ENCODE measurements around the gene KCNK2. TPM values are rescaled to one million over a fixed set of nuclear protein-coding genes. Genes with fewer than 3 reads are reported as not detected.

Gene KCNK2
- total RNA-seq, 1 donor, result 0.10 TPM

DNA sequence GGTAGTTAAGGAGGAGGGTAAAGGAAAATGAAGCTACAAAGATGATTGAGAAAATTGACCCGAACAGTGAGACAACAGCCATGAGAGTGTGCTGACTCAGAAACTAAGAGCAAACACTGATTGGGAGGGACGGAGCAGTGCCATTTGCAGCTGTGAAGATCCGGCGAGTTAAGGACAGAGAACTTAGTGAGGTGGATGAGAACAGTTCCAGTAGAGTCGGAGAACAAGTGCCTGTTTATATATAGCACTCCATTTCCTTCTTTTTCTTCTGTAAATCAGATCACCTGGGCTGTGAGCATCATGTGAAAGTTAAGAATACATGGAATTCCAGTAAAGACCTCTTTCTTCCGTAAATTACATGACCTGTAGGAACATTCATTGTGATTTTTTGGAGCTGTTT lies 145.7 kb downstream of the KCNK2 start:
- Histone ChIP-seq H3K4me3 (ENCODE audit: low read length) (no peak overlapping the region), H3K27me3 (ENCODE audit: insufficient read depth, low read length) (no peaks in the 10 kb centered on the region), H3K4me1 (ENCODE audit: insufficient read depth, low read length) (no peaks in the 10 kb centered on the region), H3K9me3 (ENCODE audit: low read depth, low read length) (no peaks in the 10 kb centered on the region)

DNA sequence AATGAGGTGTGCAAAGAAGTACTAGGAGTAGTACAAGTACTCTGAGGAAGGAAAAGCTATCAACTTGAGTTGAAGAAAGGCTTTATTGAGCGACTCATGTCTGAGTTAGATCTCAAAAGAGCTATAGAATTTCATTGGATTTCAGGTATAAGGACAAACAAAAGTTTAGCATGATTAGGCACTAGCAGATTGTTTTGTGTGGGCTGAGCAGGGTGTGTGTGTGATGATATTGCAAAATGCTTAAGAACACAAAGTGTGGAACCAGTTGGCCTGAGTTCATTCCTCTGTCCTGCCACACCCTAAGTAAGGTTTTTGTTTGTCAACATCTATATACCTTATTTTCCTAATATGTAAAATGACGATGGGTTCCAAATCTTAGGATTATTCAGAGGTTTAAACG lies 158.9 kb downstream of the KCNK2 start:
- Histone ChIP-seq H3K27me3 (ENCODE audit: insufficient read depth, low read length) (no peaks in the 10 kb centered on the region), H3K4me1 (ENCODE audit: insufficient read depth, low read length) (no peaks in the 10 kb centered on the region), H3K4me3 (ENCODE audit: low read length) (no peak overlapping the region), H3K9me3 (ENCODE audit: low read depth, low read length) (no peaks in the 10 kb centered on the region)

DNA sequence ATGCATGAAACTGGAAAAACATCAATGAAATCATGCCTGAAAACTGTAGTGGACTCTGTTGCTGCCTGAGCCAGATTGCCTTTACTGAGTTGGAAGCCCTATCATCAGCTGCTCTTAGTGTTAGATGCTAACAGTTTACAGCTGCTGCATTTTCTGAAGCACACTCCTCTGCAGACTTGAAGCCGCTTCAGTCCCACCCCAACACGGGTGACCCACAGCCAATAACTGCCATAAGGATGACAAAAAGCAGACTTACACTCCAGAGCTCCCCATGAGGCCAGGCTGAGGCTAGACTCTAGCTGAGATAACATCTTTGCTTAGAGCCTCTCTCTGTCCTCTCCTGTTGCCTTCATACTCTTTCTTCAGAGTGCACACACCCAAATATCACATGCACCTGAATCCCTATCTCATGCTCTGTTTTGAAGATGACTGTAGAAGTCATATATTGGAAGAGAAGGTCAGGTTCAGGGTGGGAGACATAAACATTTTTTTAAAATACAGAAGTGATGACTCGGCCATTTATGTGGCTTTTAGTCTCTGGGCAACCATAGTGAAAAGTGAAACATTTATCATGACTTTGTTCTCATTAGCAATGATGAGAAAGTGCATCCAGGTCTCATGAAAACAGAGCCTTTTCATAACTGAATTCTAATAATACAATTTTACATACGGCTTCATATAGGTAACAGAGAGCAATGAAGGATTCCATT lies 161.0 kb downstream of the KCNK2 start:
- Histone ChIP-seq H3K9me3 (ENCODE audit: low read depth, low read length) (no peaks in the 10 kb centered on the region), H3K4me3 (ENCODE audit: low read length) (no peak overlapping the region), H3K27me3 (ENCODE audit: insufficient read depth, low read length) (no peaks in the 10 kb centered on the region), H3K4me1 (ENCODE audit: insufficient read depth, low read length) (no peaks in the 10 kb centered on the region)

DNA sequence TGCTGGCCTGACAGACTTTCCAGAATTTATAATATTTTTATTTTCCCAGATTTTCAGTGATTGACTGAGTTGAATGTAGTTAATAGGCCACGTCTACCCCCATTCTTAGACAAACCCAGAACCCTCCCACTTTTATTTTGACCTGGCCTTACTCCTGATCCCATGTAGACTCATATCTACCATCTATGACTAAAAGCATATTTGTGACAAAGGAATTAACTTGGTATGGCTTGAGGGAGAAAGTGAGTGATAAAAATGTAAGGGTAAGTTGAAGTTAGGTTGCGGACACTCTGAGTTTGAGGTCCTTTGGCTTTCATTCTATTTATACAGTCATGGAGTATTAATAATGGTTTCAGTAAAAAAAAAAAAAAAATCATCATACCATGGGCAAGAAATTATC lies 168.4 kb downstream of the KCNK2 start:
- Histone ChIP-seq H3K27me3 (ENCODE audit: insufficient read depth, low read length) (no peaks in the 10 kb centered on the region), H3K4me1 (ENCODE audit: insufficient read depth, low read length) (no peaks in the 10 kb centered on the region), H3K9me3 (ENCODE audit: low read depth, low read length) (no peaks in the 10 kb centered on the region), H3K4me3 (ENCODE audit: low read length) (no peak overlapping the region)

DNA sequence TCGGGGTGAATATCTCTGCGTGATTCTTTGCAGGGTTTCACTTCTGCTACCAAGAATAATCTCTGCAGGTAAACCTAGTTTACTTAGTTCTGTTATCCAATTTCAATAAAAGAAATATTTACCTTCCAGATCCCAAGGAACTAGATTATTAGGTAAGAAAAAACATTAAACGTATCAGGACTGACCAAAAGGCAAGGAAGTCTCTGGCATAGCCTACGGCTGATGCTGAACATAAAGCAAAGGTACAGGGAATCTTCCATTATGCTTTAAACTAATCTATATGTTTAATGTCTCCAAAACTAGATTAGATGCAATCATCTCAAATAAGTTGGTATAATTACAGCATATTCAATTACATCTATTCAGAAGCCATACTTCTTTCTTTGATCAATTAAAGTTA lies 168.9 kb downstream of the KCNK2 start:
- no peaks in the 10 kb centered on the region for H3K4me1 ChIP-seq (ENCODE audit: insufficient read depth, low read length)
- no peak overlapping the region for H3K4me3 ChIP-seq (ENCODE audit: low read length)
- no peaks in the 10 kb centered on the region for H3K27me3 ChIP-seq (ENCODE audit: insufficient read depth, low read length)
- no peaks in the 10 kb centered on the region for H3K9me3 ChIP-seq (ENCODE audit: low read depth, low read length)

DNA sequence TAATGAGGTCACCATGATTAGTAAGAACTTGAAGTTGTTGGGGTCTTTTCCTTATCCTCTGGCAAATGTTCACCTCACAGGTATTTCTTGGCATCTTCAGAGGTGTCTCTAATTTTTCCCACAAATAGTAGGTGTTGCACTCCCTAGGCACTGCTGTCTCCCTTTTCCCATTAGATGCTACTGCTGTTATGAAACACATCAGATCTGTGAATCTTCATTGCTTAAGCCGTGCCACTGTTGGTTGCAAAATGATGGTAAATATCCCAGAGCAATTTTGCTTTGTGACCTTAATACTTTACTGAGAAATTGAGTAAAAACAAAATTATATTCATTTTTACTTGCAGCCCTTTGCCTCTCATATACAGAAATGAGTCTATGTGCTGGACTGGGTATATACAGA lies 169.6 kb downstream of the KCNK2 start:
- no peaks in the 10 kb centered on the region for H3K4me1 ChIP-seq (ENCODE audit: insufficient read depth, low read length)
- no peak overlapping the region for H3K4me3 ChIP-seq (ENCODE audit: low read length)
- no peaks in the 10 kb centered on the region for H3K27me3 ChIP-seq (ENCODE audit: insufficient read depth, low read length)
- H3K9me3 ChIP-seq (ENCODE audit: low read depth, low read length), result no peaks in the 10 kb centered on the region

DNA sequence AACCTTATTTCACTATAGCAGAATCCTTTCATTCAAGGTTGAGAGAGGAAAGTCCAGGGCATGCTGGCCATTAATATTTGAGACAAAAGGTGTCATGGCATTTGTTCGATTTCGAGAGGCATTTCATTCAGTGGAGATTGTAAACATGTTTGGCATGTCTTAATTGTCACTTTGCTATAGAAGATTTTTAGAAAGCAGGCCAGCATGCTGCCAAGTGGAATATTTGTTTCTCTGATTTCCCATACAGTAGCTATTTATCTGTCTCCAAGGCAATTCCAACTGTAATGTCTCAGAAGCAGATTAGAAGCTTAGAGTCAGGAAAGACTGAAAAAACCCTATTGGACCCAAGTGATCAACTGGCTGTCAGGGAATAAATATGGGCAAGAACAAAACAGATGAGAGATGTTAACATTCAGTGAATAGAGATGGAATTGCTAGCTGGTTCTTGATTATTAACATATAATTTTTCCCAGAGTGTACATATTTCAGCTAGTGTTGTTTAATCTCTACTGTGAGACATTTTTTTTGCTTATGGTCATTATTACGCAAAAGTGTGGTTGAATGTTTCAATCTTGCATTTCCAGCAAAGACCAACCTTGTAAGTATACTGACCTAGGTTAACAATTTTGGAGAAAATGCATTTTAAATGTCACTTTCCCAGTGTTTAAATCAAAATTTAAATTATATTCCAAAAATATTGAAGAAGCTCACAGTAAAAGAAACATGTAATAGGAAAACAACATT lies 174.6 kb downstream of the KCNK2 start:
- no peaks in the 10 kb centered on the region for H3K27me3 ChIP-seq (ENCODE audit: insufficient read depth, low read length)
- H3K4me1 ChIP-seq (ENCODE audit: insufficient read depth, low read length), result no peaks in the 10 kb centered on the region
- no peak overlapping the region for H3K4me3 ChIP-seq (ENCODE audit: low read length)
- no peaks in the 10 kb centered on the region for H3K9me3 ChIP-seq (ENCODE audit: low read depth, low read length)

DNA sequence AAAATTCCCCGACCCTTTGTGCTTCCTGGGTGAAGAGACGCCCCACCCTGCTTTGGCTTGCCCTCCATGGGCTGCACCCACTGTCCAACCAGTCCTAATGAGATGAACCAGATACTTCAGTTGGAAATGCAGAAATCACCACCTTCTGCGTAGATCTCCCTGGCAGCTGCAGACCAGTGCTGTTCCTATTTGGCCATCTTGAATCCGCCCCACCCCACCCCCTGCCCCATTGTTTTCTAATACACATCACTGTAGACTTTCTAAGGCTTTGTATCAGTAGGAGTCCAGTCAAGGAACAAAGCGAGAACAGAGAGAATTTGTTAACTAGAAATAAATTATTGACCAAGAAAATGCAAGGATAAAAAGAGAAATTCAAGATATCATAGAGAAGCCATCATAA lies 178.2 kb downstream of the KCNK2 start:
- H3K9me3 ChIP-seq (ENCODE audit: low read depth, low read length), result no peaks in the 10 kb centered on the region
- no peaks in the 10 kb centered on the region for H3K27me3 ChIP-seq (ENCODE audit: insufficient read depth, low read length)
- H3K4me1 ChIP-seq (ENCODE audit: insufficient read depth, low read length), result no peaks in the 10 kb centered on the region
- H3K4me3 ChIP-seq (ENCODE audit: low read length), result no peak overlapping the region

DNA sequence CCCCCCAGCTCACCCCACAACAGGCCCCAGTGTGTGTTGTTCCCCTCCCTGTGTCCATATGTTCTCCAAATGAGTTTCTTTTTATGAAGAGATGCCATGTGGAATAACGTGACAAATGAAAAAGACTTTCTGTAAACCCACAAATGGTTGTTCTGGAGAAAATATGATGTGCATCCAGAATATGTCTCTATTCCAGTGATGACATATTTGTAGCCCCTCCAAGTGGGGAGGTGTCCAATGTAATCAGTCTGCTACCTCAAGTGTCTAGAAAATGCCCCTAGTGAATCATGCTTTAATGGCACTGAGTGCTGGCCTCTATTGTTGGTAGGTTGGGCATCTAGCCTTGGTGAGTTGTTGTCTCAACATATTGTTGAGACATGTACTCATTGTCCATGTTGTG lies 179.6 kb downstream of the KCNK2 start:
- H3K9me3 ChIP-seq (ENCODE audit: low read depth, low read length), result no peaks in the 10 kb centered on the region
- no peaks in the 10 kb centered on the region for H3K4me1 ChIP-seq (ENCODE audit: insufficient read depth, low read length)
- H3K27me3 ChIP-seq (ENCODE audit: insufficient read depth, low read length), result no peaks in the 10 kb centered on the region
- no peak overlapping the region for H3K4me3 ChIP-seq (ENCODE audit: low read length)

DNA sequence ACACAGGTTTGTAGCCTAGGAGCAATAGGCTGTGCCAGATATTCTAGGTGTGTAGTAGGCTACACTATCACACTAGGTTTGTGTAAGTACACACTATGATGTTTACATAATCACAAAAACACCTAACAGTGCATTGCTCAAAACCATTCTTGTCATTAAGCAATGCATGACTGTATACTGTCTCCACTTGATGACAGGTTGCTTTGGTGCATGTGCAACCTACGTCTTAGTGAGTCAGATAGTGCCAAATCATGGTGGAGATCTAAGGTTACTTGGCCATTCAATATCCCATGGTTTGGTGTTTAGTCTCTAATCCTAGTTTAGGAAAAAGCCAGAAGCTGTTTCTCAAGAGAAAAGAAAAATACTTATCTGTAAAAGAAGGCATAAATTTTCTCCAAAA lies 181.1 kb downstream of the KCNK2 start:
- Histone ChIP-seq H3K9me3 (ENCODE audit: low read depth, low read length) (no peaks in the 10 kb centered on the region), H3K4me1 (ENCODE audit: insufficient read depth, low read length) (no peaks in the 10 kb centered on the region), H3K27me3 (ENCODE audit: insufficient read depth, low read length) (no peaks in the 10 kb centered on the region), H3K4me3 (ENCODE audit: low read length) (no peak overlapping the region)

DNA sequence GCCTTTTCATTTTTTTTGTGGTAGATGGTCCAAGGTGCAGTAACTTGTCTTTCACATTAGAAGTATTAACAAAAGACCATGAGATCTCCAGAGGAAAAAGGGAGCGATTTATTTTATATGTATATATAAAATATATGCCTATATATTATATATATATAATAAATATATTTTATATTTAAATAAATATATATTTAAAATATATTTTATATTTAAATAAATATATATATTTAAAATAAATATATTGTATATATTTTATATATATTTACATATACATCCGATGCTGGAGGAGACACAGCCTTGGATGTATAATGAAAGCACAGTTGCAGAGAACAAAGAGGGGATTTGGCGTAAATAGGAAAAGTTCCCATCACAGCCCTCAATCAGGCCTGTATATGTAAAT lies 182.1 kb downstream of the KCNK2 start:
- no peaks in the 10 kb centered on the region for H3K27me3 ChIP-seq (ENCODE audit: insufficient read depth, low read length)

DNA sequence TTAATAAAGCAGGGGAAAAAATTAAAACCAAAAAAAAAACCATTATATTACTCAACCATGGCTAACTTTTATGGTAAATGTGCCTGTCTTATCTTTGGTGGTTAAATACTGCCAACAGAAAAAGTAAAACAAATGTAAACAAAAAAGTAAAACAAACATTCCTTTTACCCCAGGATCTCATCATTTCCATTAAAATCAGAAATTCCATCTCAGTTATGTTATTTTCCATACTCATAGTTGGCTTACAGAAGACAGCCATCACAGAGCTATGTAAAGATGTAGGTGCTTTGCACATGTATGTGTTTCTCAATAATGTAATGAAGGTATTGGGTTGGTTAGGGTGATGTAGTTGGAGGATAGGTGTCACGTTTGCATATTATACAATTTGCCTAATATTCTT lies 185.0 kb downstream of the KCNK2 start:
- Histone ChIP-seq H3K9me3 (ENCODE audit: low read depth, low read length) (no peaks in the 10 kb centered on the region), H3K4me1 (ENCODE audit: insufficient read depth, low read length) (no peaks in the 10 kb centered on the region), H3K4me3 (ENCODE audit: low read length) (no peak overlapping the region), H3K27me3 (ENCODE audit: insufficient read depth, low read length) (no peaks in the 10 kb centered on the region)

More for the DNA sequence above, 182.1 kb downstream of the KCNK2 start:
- no peaks in the 10 kb centered on the region for H3K9me3 ChIP-seq (ENCODE audit: low read depth, low read length)
- no peaks in the 10 kb centered on the region for H3K4me1 ChIP-seq (ENCODE audit: insufficient read depth, low read length)
- H3K4me3 ChIP-seq (ENCODE audit: low read length), result no peak overlapping the region

DNA sequence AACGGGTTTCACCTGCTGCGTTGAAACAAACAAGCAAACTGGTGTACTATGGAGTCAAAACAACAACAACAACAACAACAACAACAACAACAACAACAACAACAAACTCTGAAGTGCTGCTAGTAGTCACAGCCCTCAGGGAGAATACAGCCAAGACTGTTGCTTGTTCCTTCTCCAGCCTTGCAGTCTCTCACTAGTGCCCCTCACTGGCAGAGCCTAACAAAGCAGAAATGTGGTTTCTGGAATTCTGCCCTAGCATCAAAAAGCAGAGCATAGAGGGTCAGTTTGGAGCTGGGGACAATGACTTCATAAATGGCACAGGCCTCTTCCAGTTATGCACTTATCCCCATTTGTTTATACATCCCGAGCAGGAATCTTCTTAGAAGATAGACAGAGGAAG lies 187.4 kb downstream of the KCNK2 start:
- Histone ChIP-seq H3K9me3 (ENCODE audit: low read depth, low read length) (no peaks in the 10 kb centered on the region), H3K4me1 (ENCODE audit: insufficient read depth, low read length) (no peaks in the 10 kb centered on the region), H3K27me3 (ENCODE audit: insufficient read depth, low read length) (no peaks in the 10 kb centered on the region), H3K4me3 (ENCODE audit: low read length) (no peak overlapping the region)

DNA sequence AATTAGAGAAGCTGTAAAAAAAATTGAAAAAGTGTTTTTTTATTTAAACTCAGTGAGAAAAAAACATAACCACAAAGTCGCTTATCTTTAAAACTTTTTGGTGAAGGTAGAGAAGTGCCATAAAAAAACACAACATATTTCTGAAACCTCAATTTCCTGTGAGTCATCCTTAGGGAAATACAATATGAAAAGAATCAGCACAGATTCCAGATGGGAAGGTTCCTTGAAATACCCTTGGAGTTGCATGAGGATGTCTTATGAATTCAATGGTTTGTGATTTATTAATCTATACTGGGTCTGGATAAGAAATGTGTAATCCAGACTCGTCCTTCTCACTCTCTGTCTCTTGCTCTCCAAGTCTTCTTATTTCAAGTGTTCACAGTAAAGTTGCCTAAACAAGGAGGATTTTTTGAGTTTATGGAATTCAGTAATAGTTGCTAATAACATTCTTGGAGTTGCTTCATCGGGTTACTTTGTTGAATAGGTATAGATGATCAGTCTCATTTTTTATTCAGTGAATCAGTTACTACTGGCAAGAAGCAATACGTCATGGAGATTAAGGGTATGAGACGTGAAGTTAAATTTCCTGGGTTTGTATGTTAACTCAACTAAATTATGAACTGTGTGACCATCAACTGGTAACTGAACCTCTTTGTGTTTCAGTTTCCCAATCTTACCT lies 191.4 kb downstream of the KCNK2 start:
- no peaks in the 10 kb centered on the region for H3K9me3 ChIP-seq (ENCODE audit: low read depth, low read length)
- no peak overlapping the region for H3K4me3 ChIP-seq (ENCODE audit: low read length)
- no peaks in the 10 kb centered on the region for H3K27me3 ChIP-seq (ENCODE audit: insufficient read depth, low read length)
- no peaks in the 10 kb centered on the region for H3K4me1 ChIP-seq (ENCODE audit: insufficient read depth, low read length)

DNA sequence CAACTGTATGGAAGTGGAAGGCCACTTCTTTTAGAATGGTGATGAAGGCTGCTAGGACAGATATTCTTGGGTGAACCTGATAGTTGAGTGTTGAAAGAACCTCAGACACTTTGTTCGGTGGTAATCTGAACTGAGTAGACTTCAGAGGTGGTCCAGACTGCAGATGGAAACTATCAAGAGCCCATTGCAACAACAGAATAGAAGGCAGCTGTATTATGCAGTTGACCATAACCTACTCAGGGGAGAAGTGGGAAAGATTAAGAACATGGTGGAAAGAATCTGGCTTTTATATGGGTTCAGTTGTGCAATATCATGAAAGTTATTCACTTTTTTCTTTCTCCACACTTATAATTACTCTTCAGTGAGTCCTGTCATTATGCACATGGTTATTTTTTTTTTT lies 194.0 kb downstream of the KCNK2 start:
- Histone ChIP-seq H3K4me1 (ENCODE audit: insufficient read depth, low read length) (no peaks in the 10 kb centered on the region), H3K4me3 (ENCODE audit: low read length) (no peak overlapping the region), H3K9me3 (ENCODE audit: low read depth, low read length) (no peaks in the 10 kb centered on the region), H3K27me3 (ENCODE audit: insufficient read depth, low read length) (no peaks in the 10 kb centered on the region)

All from mononuclear cell (primary cell).